NB4 (cell line): ENCODE results near the gene MAGI1.

Source experiments
- CTCF ChIP-seq: IDR thresholded peaks from one replicate; pipeline ENCODE4 v1.5.1; 2012; ENCODE audit warnings: low read depth, low read length
- POLR2A ChIP-seq: IDR thresholded peaks from 2 replicates; pipeline ENCODE4 v1.6.1; 2011; ENCODE audit warnings: mild to moderate bottlenecking; ENCODE audit not compliant: insufficient read length; ENCODE audit errors: extremely low read depth

- TF ChIP-seq CTCF: no peak
- TF ChIP-seq POLR2A: no peak
These were observed 227.5 kb downstream of the MAGI1 start for GRCh38 chr3:65811086-65811761.
